ENCODE measurements around the gene ITGA3. TPM values are rescaled to one million over a fixed set of nuclear protein-coding genes. Genes with fewer than 3 reads are reported as not detected.

Gene ITGA3
- total RNA-seq, 2 donors from 2014 or later: 16.6 to 16.9 TPM

GRCh38 chr17:50051082-50051576 is 4.8 kb upstream of the ITGA3 start:
- Mint-ChIP-seq H3K4me3 (peak overlapping the region; percentile 67 to 80), H3K27me3 (ENCODE audit: low read depth) (no peaks in the 10 kb centered on the region), H3K36me3 (ENCODE audit: insufficient read depth in 2 of 2) (peaks cover 0 to 3% of the 10 kb centered on the region in 2 donors), H3K27ac (peak overlapping the region; percentile 17), H3K9me3 (no peaks in the 10 kb centered on the region), H3K4me1 (ENCODE audit: low read depth) (peaks cover 59% of the 10 kb centered on the region)
- ATAC-seq (replicated peaks in 1 of 2) (peak; percentile 83 to 87), DNase-seq (peak; percentile 87)

- Mint-ChIP-seq H3K9me3 (no peaks in the 10 kb centered on the region), H3K27ac (peak overlapping the region; percentile 17), H3K4me1 (ENCODE audit: low read depth) (peaks cover 59% of the 10 kb centered on the region), H3K27me3 (ENCODE audit: low read depth) (no peaks in the 10 kb centered on the region), H3K36me3 (ENCODE audit: insufficient read depth in 2 of 2) (peaks cover 0 to 3% of the 10 kb centered on the region in 2 donors), H3K4me3 (peak overlapping the region; percentile 67 to 80)
- no peak for DNase-seq
- ATAC-seq (replicated peaks in 1 of 2): peak in 1 of 2 donors; percentile 4
These were observed 4.3 kb upstream of the ITGA3 start for GRCh38 chr17:50051606-50052005.

- peaks cover 0 to 3% of the 10 kb centered on the region in 2 donors for H3K36me3 Mint-ChIP-seq (ENCODE audit: insufficient read depth in 2 of 2)
- ATAC-seq (replicated peaks in 1 of 2) (no peak), DNase-seq (no peak)
- H3K4me3 Mint-ChIP-seq: no peak overlapping the region
- H3K27ac Mint-ChIP-seq: no peak overlapping the region
- H3K4me1 Mint-ChIP-seq (ENCODE audit: low read depth): peaks cover 61% of the 10 kb centered on the region
- H3K27me3 Mint-ChIP-seq (ENCODE audit: low read depth): no peaks in the 10 kb centered on the region
- H3K9me3 Mint-ChIP-seq: no peaks in the 10 kb centered on the region
These were observed 3.6 kb upstream of the ITGA3 start for GRCh38 chr17:50052241-50052796.

GRCh38 chr17:50052822-50053653 is 2.9 kb upstream of the ITGA3 start:
- peaks cover 0 to 3% of the 10 kb centered on the region in 2 donors for H3K36me3 Mint-ChIP-seq (ENCODE audit: insufficient read depth in 2 of 2)
- ATAC-seq (replicated peaks in 1 of 2) (no peak), DNase-seq (no peak)
- H3K4me1 Mint-ChIP-seq (ENCODE audit: low read depth): peaks cover 61% of the 10 kb centered on the region
- H3K27me3 Mint-ChIP-seq (ENCODE audit: low read depth): no peaks in the 10 kb centered on the region
- H3K27ac Mint-ChIP-seq: no peak overlapping the region
- no peaks in the 10 kb centered on the region for H3K9me3 Mint-ChIP-seq
- no peak overlapping the region for H3K4me3 Mint-ChIP-seq

- ATAC-seq (replicated peaks in 1 of 2) (no peak), DNase-seq (no peak)
- no peaks in the 10 kb centered on the region for H3K9me3 Mint-ChIP-seq
- H3K27ac Mint-ChIP-seq: no peak overlapping the region
- peaks cover 0 to 3% of the 10 kb centered on the region in 2 donors for H3K36me3 Mint-ChIP-seq (ENCODE audit: insufficient read depth in 2 of 2)
- peaks cover 60% of the 10 kb centered on the region for H3K4me1 Mint-ChIP-seq (ENCODE audit: low read depth)
- H3K4me3 Mint-ChIP-seq: no peak overlapping the region
- H3K27me3 Mint-ChIP-seq (ENCODE audit: low read depth): no peaks in the 10 kb centered on the region
These were observed 2.3 kb upstream of the ITGA3 start for GRCh38 chr17:50053654-50053960.

- peak overlapping the region; percentile 96 to 98 for H3K4me3 Mint-ChIP-seq
- no peak for ATAC-seq (replicated peaks in 1 of 2)
- peak overlapping the region; percentile 78 for H3K27ac Mint-ChIP-seq
- no peaks in the 10 kb centered on the region for H3K9me3 Mint-ChIP-seq
- peaks cover 0 to 3% of the 10 kb centered on the region in 2 donors for H3K36me3 Mint-ChIP-seq (ENCODE audit: insufficient read depth in 2 of 2)
- no peak for DNase-seq
- no peaks in the 10 kb centered on the region for H3K27me3 Mint-ChIP-seq (ENCODE audit: low read depth)
- H3K4me1 Mint-ChIP-seq (ENCODE audit: low read depth): peaks cover 46% of the 10 kb centered on the region
These were observed 870 bp upstream of the ITGA3 start for GRCh38 chr17:50055055-50055425.

- Mint-ChIP-seq H3K27ac (no peak overlapping the region), H3K36me3 (ENCODE audit: insufficient read depth in 2 of 2) (peaks cover 0 to 3% of the 10 kb centered on the region in 2 donors), H3K9me3 (no peaks in the 10 kb centered on the region), H3K4me3 (peak overlapping the region; percentile 96 to 98), H3K27me3 (ENCODE audit: low read depth) (no peaks in the 10 kb centered on the region), H3K4me1 (ENCODE audit: low read depth) (peaks cover 32% of the 10 kb centered on the region)
- ATAC-seq (replicated peaks in 1 of 2): peak; percentile 77 to 79
- DNase-seq: peak; percentile 77 to 79
These were observed 479 bp downstream of the ITGA3 start for GRCh38 chr17:50056217-50056960.

- H3K4me3 Mint-ChIP-seq: peak overlapping the region; percentile 96 to 98
- peaks cover 26% of the 10 kb centered on the region for H3K4me1 Mint-ChIP-seq (ENCODE audit: low read depth)
- no peak overlapping the region for H3K27ac Mint-ChIP-seq
- peaks cover 0 to 3% of the 10 kb centered on the region in 2 donors for H3K36me3 Mint-ChIP-seq (ENCODE audit: insufficient read depth in 2 of 2)
- no peaks in the 10 kb centered on the region for H3K9me3 Mint-ChIP-seq
- no peaks in the 10 kb centered on the region for H3K27me3 Mint-ChIP-seq (ENCODE audit: low read depth)
- ATAC-seq (replicated peaks in 1 of 2) (no peak), DNase-seq (no peak)
These were observed 1.0 kb downstream of the ITGA3 start for GRCh38 chr17:50056961-50057330.

GRCh38 chr17:50057521-50057991 is 1.6 kb downstream of the ITGA3 start:
- Mint-ChIP-seq H3K36me3 (ENCODE audit: insufficient read depth in 2 of 2) (peaks cover 0 to 3% of the 10 kb centered on the region in 2 donors), H3K4me1 (ENCODE audit: low read depth) (peaks cover 21% of the 10 kb centered on the region), H3K27ac (no peak overlapping the region), H3K9me3 (no peaks in the 10 kb centered on the region), H3K4me3 (peak overlapping the region; percentile 62 to 96), H3K27me3 (ENCODE audit: low read depth) (no peaks in the 10 kb centered on the region)
- DNase-seq (no peak), ATAC-seq (replicated peaks in 1 of 2) (no peak)

GRCh38 chr17:50058296-50058953 is 2.5 kb downstream of the ITGA3 start:
- no peak overlapping the region for H3K4me3 Mint-ChIP-seq
- H3K9me3 Mint-ChIP-seq: no peaks in the 10 kb centered on the region
- H3K27me3 Mint-ChIP-seq (ENCODE audit: low read depth): no peaks in the 10 kb centered on the region
- peaks cover 21% of the 10 kb centered on the region for H3K4me1 Mint-ChIP-seq (ENCODE audit: low read depth)
- H3K27ac Mint-ChIP-seq: no peak overlapping the region
- no peak for DNase-seq
- no peak for ATAC-seq (replicated peaks in 1 of 2)
- peaks cover 0 to 3% of the 10 kb centered on the region in 2 donors for H3K36me3 Mint-ChIP-seq (ENCODE audit: insufficient read depth in 2 of 2)

- no peak overlapping the region for H3K27ac Mint-ChIP-seq
- no peak for ATAC-seq (replicated peaks in 1 of 2)
- H3K27me3 Mint-ChIP-seq (ENCODE audit: low read depth): no peaks in the 10 kb centered on the region
- DNase-seq: no peak
- H3K36me3 Mint-ChIP-seq (ENCODE audit: insufficient read depth in 2 of 2): peaks cover 0 to 3% of the 10 kb centered on the region in 2 donors
- H3K9me3 Mint-ChIP-seq: no peaks in the 10 kb centered on the region
- no peak overlapping the region for H3K4me3 Mint-ChIP-seq
- peaks cover 21% of the 10 kb centered on the region for H3K4me1 Mint-ChIP-seq (ENCODE audit: low read depth)
These were observed 3.3 kb downstream of the ITGA3 start for GRCh38 chr17:50059256-50059655.

- DNase-seq: no peak
- no peak overlapping the region for H3K4me3 Mint-ChIP-seq
- no peaks in the 10 kb centered on the region for H3K9me3 Mint-ChIP-seq
- no peak overlapping the region for H3K27ac Mint-ChIP-seq
- H3K4me1 Mint-ChIP-seq (ENCODE audit: low read depth): peaks cover 18% of the 10 kb centered on the region
- H3K27me3 Mint-ChIP-seq (ENCODE audit: low read depth): no peaks in the 10 kb centered on the region
- peaks cover 0 to 3% of the 10 kb centered on the region in 2 donors for H3K36me3 Mint-ChIP-seq (ENCODE audit: insufficient read depth in 2 of 2)
- no peak for ATAC-seq (replicated peaks in 1 of 2)
These were observed 3.9 kb downstream of the ITGA3 start for GRCh38 chr17:50059759-50060273.

All from activated T-cell treated with anti-CD3 and anti-CD28 coated beads, Interleukin-2, amount 50 U/mL, for 72 hours (primary cell).